GM12878 (cell line): Measurements from ENCODE around the gene PCDH1. TPM values are rescaled to one million over a fixed set of nuclear protein-coding genes. Genes with fewer than 3 reads are reported as not detected.

Source experiments
- ATAC-seq: fragments of 200-7000 bp; cut with Tn5 transposase; 3 replicates; pipeline ENCODE4 v1.9.1; 2020; ENCODE audit warnings: mild to moderate bottlenecking, moderate library complexity
- BruUV-seq: library from RNA; stranded (reverse); fragments of 400-500 nt; replicated peaks from 2 replicates; lab custom pipeline; 2021; lab: Mats Ljungman, UMichigan
- CTCF ChIA-PET: fragments of 300-600 bp; sonication (Branson Sonifier 250); formaldehyde crosslinking; extraction: SDS; loops from one replicate; lab custom pipeline; 2021; ENCODE audit warnings: inconsistent platforms; lab: Yijun Ruan, JAX
- POLR2A ChIA-PET: fragments of 350-600 bp; formaldehyde crosslinking; extraction: SDS; loops from one replicate; lab custom pipeline; 2021; ENCODE audit warnings: inconsistent platforms; lab: Charles Lee
- RAD21 ChIA-PET: fragments of 300-600 bp; sonication (Branson Sonifier 250); formaldehyde crosslinking; loops from one replicate; lab custom pipeline; 2023; ENCODE audit warnings: antibody characterized with exemption; ENCODE audit not compliant: unreplicated experiment; lab: Charles Lee
- SMC1A ChIA-PET: fragments of 300-600 bp; sonication (Branson Sonifier 250); formaldehyde crosslinking; loops from one replicate; lab custom pipeline; 2023; ENCODE audit not compliant: unreplicated experiment, uncharacterized antibody; lab: Charles Lee
- DNase-seq: peaks from one replicate; pipeline ENCODE4 v3.0.0-alpha.2; 2011; ENCODE audit warnings: low read depth, low spot score
- FAIRE-seq: peaks from 3 replicates; lab custom pipeline; 2011; peaks lifted over from hg19 to GRCh38; lab: Jason Lieb, UNC
- H2AFZ ChIP-seq: 2 replicates; pipeline ENCODE4 v1.6.0; 2011; ENCODE audit warnings: low read depth, low read length, control low read depth; ENCODE audit not compliant: control insufficient read depth
- H3K27ac ChIP-seq: 2 replicates; pipeline ENCODE4 v1.5.1; 2011; ENCODE audit warnings: control low read depth; ENCODE audit not compliant: control insufficient read depth, insufficient read depth
- H3K27me3 ChIP-seq, 2 experiments: replicated peaks in 1 of 2; 2 replicates each; pipeline versions ENCODE4 v1.6.0 to v1.6.1; 2011; ENCODE audit warnings: low read length in 1 of 2; ENCODE audit not compliant: control insufficient read depth in 2 of 2, insufficient read depth in 2 of 2
- H3K36me3 ChIP-seq, 2 experiments: 2 replicates each; pipeline ENCODE4 v1.5.1; 2011; ENCODE audit warnings: low read length in 1 of 2; ENCODE audit not compliant: control insufficient read depth in 2 of 2, insufficient read depth in 2 of 2
- H3K4me1 ChIP-seq: 2 replicates; pipeline ENCODE4 v1.6.1; 2011; ENCODE audit warnings: mild to moderate bottlenecking, low read length, moderate library complexity, mixed read lengths; ENCODE audit not compliant: control insufficient read depth, insufficient read depth
- H3K4me2 ChIP-seq: 2 replicates; pipeline ENCODE4 v1.6.0; 2011; ENCODE audit warnings: control low read depth; ENCODE audit not compliant: control insufficient read depth, insufficient read depth
- H3K4me3 ChIP-seq: fragments of 200-600 bp; sonication (generic); 2 replicates; pipeline ENCODE4 v1.5.1; 2016
- H3K79me2 ChIP-seq: 2 replicates; pipeline ENCODE4 v1.6.0; 2011; ENCODE audit warnings: low read length; ENCODE audit not compliant: control insufficient read depth, insufficient read depth
- H3K9ac ChIP-seq: 2 replicates; pipeline ENCODE4 v1.8.0; 2011; ENCODE audit warnings: low read length, control low read depth, mixed read lengths; ENCODE audit not compliant: control insufficient read depth, insufficient read depth
- H3K9me3 ChIP-seq: replicated peaks from 3 replicates; pipeline ENCODE4 v1.5.1; 2011; ENCODE audit warnings: mild to moderate bottlenecking, low read length; ENCODE audit not compliant: control insufficient read depth, insufficient read depth
- H4K20me1 ChIP-seq: 2 replicates; pipeline ENCODE4 v1.6.0; 2011; ENCODE audit not compliant: control insufficient read depth, insufficient read depth
- CHD2 ChIP-seq: IDR thresholded peaks from 2 replicates; pipeline ENCODE4 v1.6.1; 2011; ENCODE audit warnings: low read depth, low read length, improper control_type of control experiment, borderline replicate concordance
- CTCF ChIP-seq, 3 experiments: IDR thresholded peaks in 2 of 3; conservative IDR thresholded peaks in 1 of 3; 2 replicates each; pipeline ENCODE4 v1.5.1; 2011; ENCODE audit warnings: low read depth in 3 of 3, low read length in 3 of 3, mild to moderate bottlenecking in 3 of 3, control low read depth in 2 of 3, moderate library complexity in 2 of 3, inconsistent platforms in 1 of 3, mixed read lengths in 1 of 3; ENCODE audit not compliant: control insufficient read depth in 2 of 3, insufficient read depth in 1 of 3; ENCODE audit errors: extremely low read depth in 1 of 3
- GATAD2B ChIP-seq: fragments of 450-650 bp; conservative IDR thresholded peaks from 2 replicates; pipeline ENCODE4 v1.6.1; 2017; ENCODE audit warnings: low read depth, mild to moderate bottlenecking, moderate library complexity
- RAD21 ChIP-seq: IDR thresholded peaks from 2 replicates; pipeline ENCODE4 v1.6.1; 2011; ENCODE audit warnings: mild to moderate bottlenecking, low read depth, low read length, moderate library complexity; ENCODE audit not compliant: insufficient read depth
- SMC3 ChIP-seq: IDR thresholded peaks from 2 replicates; pipeline ENCODE4 v1.6.1; 2011; ENCODE audit warnings: low read length, improper control_type of control experiment, borderline replicate concordance
- YY1 ChIP-seq: IDR thresholded peaks from 2 replicates; pipeline ENCODE4 v1.6.1; 2011; ENCODE audit warnings: low read depth, mild to moderate bottlenecking, low read length
- ZNF274 ChIP-seq: IDR thresholded peaks from one replicate; pipeline ENCODE4 v1.8.0; 2011; ENCODE audit not compliant: insufficient read length, insufficient read depth
- WGBS: methylation state at CpG from one replicate; pipeline ENCODE4 v1.1.6; 2016; ENCODE audit warnings: low lambda C conversion rate; ENCODE audit not compliant: insufficient replicate concordance, insufficient coverage; ENCODE audit errors: missing lambda C conversion rate; 5-methylcytosine and 5-hydroxymethylcytosine counted together
- in situ Hi-C: fragments of 300-500 bp; cut with MboI; formaldehyde crosslinking; loops from 9 replicates; pipeline ENCODE4 v1.14.3; 2018; ENCODE audit warnings: mixed read lengths
- intact Hi-C: fragments of 100-400 bp; cut with micrococcal nuclease; formaldehyde crosslinking; loops from one replicate; pipeline ENCODE4 v1.14.2; 2022; ENCODE audit not compliant: unreplicated experiment
- polyA plus RNA-seq, 11 experiments: library from polyadenylated mRNA; depleted of rRNA in 4 of 11; unstranded in 6 of 11; stranded (reverse) in 5 of 11; fragments of >200 nt; fragmentation: Nextera tagmentation in 4 of 11; fragmentation: Illumina TruSeq in 1 of 11; extraction: Ambion mirVana in 4 of 11; extraction: Trizol in 1 of 11; gene quantifications; 1 replicate in 1 of 11; 2 replicates in 10 of 11; pipeline versions ENCODE4 v1.2.1 to v1.2.3, GENCODE V29; 2011 to 2016; ENCODE audit warnings: inconsistent platforms in 2 of 11, missing spikeins in 2 of 11, low read depth in 1 of 11
- total RNA-seq, 4 experiments: library from RNA; depleted of rRNA in 3 of 4; stranded (reverse); fragments of >200 nt in 3 of 4; fragmentation: Illumina TruSeq in 1 of 4; extraction: Trizol in 1 of 4; gene quantifications; 2 replicates each; pipeline versions ENCODE4 v1.2.1 to v1.2.3, GENCODE V29; 2013 to 2021

Gene PCDH1
- total and polyA plus RNA-seq, 10 of the 15 experiments (the other 5 are each of a cell fraction or from before 2014, with no cell fraction given), result 0.07 to 0.36 (median 0.16) TPM; not detected in 7

- 23% methylated on average over 9 of the region's 9 CpGs for WGBS
- H3K79me2 ChIP-seq, result no peaks in the 10 kb centered on the region
- peak; percentile 60 for TF ChIP-seq SMC3
- peak; percentile 57 to 76 (median 59) for TF ChIP-seq CTCF (IDR thresholded peaks at IDR 0.05 in 2 of 3, conservative IDR thresholded peaks at IDR 0.05 in 1 of 3; ENCODE audit: control insufficient read depth in 2 of 3, extremely low read depth in 1 of 3, insufficient read depth in 1 of 3, low read depth in 3 of 3, low read length in 3 of 3)
- TF ChIP-seq GATAD2B, result no peak
- peak; percentile 52 for TF ChIP-seq RAD21
- TF ChIP-seq CHD2, result no peak
- no peak for TF ChIP-seq ZNF274
- 0 out of 2 replicates have a peak, but pooled peaks have one; percentile 19 for TF ChIP-seq YY1
- TF ChIP-seq, all 136 proteins: peak for 4
- H2AFZ ChIP-seq, result no peak overlapping the region
- no peak for DNase-seq
- RAD21 ChIA-PET, result interaction anchor here (0.6 to 2.1 kb wide), 3 partner anchors 122 to 175 kb away, joined by 4 to 7 read pairs (median 4); no protein-coding TSS in a partner anchor
- peak; percentile 89 for ATAC-seq
- intact Hi-C loops, result loop anchor here (2.0 to 5.0 kb wide), 2 partner anchors 63 to 122 kb away; partner anchors contain the start of gene PCDH1
- H3K4me2 ChIP-seq, result no peak overlapping the region
- no peaks in the 10 kb centered on the region for H3K9me3 ChIP-seq
- in situ Hi-C loops, result no loop called here
- no peak overlapping the region for H3K27ac ChIP-seq
- no peaks in the 10 kb centered on the region for H3K4me1 ChIP-seq
- SMC1A ChIA-PET, result interaction anchor here (0.7 to 1.4 kb wide), 7 partner anchors 10 to 318 kb away, joined by 3 to 4 read pairs (median 3); no protein-coding TSS in a partner anchor
- BruUV-seq, result no TSS peak
- POLR2A ChIA-PET, result interaction anchor here (0.6 kb wide), 1 partner anchor 1335 kb away, joined by 4 read pairs; no protein-coding TSS in a partner anchor
- H3K36me3 ChIP-seq, result no peaks in the 10 kb centered on the region
- CTCF ChIA-PET, result interaction anchor here (0.6 to 3.9 kb wide), 18 partner anchors 12 to 147 kb away, joined by 3 to 26 read pairs (median 4); partner anchors contain the start of gene PCDH1
- H3K9ac ChIP-seq, result no peak overlapping the region
- no peak overlapping the region for H3K4me3 ChIP-seq
- FAIRE-seq, result no peak
- H3K27me3 ChIP-seq, result peaks cover 0 to 2% of the 10 kb centered on the region in 2 experiments; a peak in 2 of 4 replicates
- H4K20me1 ChIP-seq, result no peaks in the 10 kb centered on the region
Measured at GRCh38 chr5:141814064-141814964, 63.9 kb downstream of the PCDH1 start.
